ELR (cell line): ENCODE data around the gene BMP3.
A peak's percentile ranks its signal among the peaks of the same experiment; 100 is the strongest.
"Not testable (repeated sequence)": the region's sequence is repeated elsewhere in the genome, so short reads cannot be mapped to it uniquely, and the experiment has no call there.

ENCODE experiments used
- DNase-seq: peaks from one replicate; pipeline ENCODE4 v3.0.0-alpha.2; 2015; ENCODE audit warnings: low read depth

Gene BMP3

GRCh38 chr4:81030061-81030980, at the start of gene BMP3:
Gene BMP3 (plus strand): TSS chr4:81030708. CDS start chr4:81031285, 577 bp downstream.
- no peak for DNase-seq

- DNase-seq: no peak
These were observed 44.5 kb upstream of the BMP3 start for GRCh38 chr4:80986011-80986410.

- DNase-seq: peak; percentile 64
These were observed 40.5 kb upstream of the BMP3 start for GRCh38 chr4:80989921-80990544.

GRCh38 chr4:80990851-80991250, 39.7 kb upstream of the BMP3 start:
- DNase-seq: no peak

- no peak for DNase-seq
These were observed 30.6 kb upstream of the BMP3 start for GRCh38 chr4:80999943-81000342.

GRCh38 chr4:81003597-81004111, 26.9 kb upstream of the BMP3 start:
- no peak for DNase-seq

- DNase-seq: no peak
These were observed 23.1 kb upstream of the BMP3 start for GRCh38 chr4:81007417-81007816.

GRCh38 chr4:81016566-81016965, 13.9 kb upstream of the BMP3 start:
- not testable (repeated sequence) for DNase-seq

- DNase-seq: no peak
These were observed 11.5 kb upstream of the BMP3 start for GRCh38 chr4:81019006-81019405.

GRCh38 chr4:81021142-81021944, 9.2 kb upstream of the BMP3 start:
- DNase-seq: no peak

GRCh38 chr4:81021981-81022380, 8.5 kb upstream of the BMP3 start:
- DNase-seq: no peak

GRCh38 chr4:81023484-81023883, 7.0 kb upstream of the BMP3 start:
- no peak for DNase-seq

GRCh38 chr4:81030981-81031791, 678 bp downstream of the BMP3 start:
- no peak for DNase-seq

- DNase-seq: no peak
These were observed 1.5 kb downstream of the BMP3 start for GRCh38 chr4:81031796-81032551.

- no peak for DNase-seq
These were observed 2.5 kb downstream of the BMP3 start for GRCh38 chr4:81032771-81033684.

- no peak for DNase-seq
These were observed 8.3 kb downstream of the BMP3 start for GRCh38 chr4:81038636-81039350.

GRCh38 chr4:81039351-81039972, 9.0 kb downstream of the BMP3 start:
- no peak for DNase-seq

- peak; percentile 41 for DNase-seq
These were observed 9.6 kb downstream of the BMP3 start for GRCh38 chr4:81040012-81040659.
